Measurements from ENCODE around the gene STIM2.

DNA sequence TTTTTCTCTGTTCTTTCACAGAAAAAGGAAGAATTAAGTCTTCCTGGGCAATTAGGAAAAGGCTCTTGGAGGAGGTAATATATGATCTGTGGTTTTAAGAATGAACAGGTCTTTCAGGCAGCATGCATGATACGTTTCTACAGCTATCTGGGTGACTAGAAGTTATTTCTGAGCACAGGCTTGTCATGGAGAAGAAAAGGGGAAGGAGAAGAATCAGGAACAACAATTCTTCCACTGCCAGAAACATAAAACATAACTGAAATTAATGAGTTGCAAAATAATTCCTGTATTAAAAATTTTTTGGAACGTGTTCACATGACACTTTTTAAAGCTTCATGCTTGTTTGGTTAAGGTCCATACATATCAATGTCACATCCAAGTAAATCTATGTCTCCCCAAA is 17.7 kb upstream of the STIM2 start:
- TF ChIP-seq TEAD4 (IDR thresholded peaks at IDR 0.05) (no peak), FOXM1 (IDR thresholded peaks at IDR 0.05; ENCODE audit: borderline replicate concordance, low read depth) (no peak), TAF1 (IDR thresholded peaks at IDR 0.05; ENCODE audit: low read depth) (no peak), EGR1 (IDR thresholded peaks at IDR 0.05) (no peak), CEBPB (IDR thresholded peaks at IDR 0.05) (no peak), CREB1 (IDR thresholded peaks at IDR 0.05; ENCODE audit: low read depth) (no peak), EP300 (IDR thresholded peaks at IDR 0.05; ENCODE audit: borderline replicate concordance) (no peak), ZBTB7A (IDR thresholded peaks at IDR 0.05; ENCODE audit: low read depth) (no peak), RAD21 (IDR thresholded peaks at IDR 0.05; ENCODE audit: low read depth) (no peak), TCF12 (IDR thresholded peaks at IDR 0.05; ENCODE audit: low read depth) (no peak)
- TF ChIP-seq, protein P1, sequence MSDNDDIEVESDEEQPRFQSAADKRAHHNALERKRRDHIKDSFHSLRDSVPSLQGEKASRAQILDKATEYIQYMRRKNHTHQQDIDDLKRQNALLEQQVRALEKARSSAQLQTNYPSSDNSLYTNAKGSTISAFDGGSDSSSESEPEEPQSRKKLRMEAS (IDR thresholded peaks at IDR 0.05) = no peak
- TF ChIP-seq, protein P2, sequence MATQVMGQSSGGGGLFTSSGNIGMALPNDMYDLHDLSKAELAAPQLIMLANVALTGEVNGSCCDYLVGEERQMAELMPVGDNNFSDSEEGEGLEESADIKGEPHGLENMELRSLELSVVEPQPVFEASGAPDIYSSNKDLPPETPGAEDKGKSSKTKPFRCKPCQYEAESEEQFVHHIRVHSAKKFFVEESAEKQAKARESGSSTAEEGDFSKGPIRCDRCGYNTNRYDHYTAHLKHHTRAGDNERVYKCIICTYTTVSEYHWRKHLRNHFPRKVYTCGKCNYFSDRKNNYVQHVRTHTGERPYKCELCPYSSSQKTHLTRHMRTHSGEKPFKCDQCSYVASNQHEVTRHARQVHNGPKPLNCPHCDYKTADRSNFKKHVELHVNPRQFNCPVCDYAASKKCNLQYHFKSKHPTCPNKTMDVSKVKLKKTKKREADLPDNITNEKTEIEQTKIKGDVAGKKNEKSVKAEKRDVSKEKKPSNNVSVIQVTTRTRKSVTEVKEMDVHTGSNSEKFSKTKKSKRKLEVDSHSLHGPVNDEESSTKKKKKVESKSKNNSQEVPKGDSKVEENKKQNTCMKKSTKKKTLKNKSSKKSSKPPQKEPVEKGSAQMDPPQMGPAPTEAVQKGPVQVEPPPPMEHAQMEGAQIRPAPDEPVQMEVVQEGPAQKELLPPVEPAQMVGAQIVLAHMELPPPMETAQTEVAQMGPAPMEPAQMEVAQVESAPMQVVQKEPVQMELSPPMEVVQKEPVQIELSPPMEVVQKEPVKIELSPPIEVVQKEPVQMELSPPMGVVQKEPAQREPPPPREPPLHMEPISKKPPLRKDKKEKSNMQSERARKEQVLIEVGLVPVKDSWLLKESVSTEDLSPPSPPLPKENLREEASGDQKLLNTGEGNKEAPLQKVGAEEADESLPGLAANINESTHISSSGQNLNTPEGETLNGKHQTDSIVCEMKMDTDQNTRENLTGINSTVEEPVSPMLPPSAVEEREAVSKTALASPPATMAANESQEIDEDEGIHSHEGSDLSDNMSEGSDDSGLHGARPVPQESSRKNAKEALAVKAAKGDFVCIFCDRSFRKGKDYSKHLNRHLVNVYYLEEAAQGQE (IDR thresholded peaks at IDR 0.05; ENCODE audit: low read depth) = no peak
